Stomach (tissue), 9 donors: ENCODE measurements around the gene ITPRID1. TPM values are rescaled to one million over a fixed set of nuclear protein-coding genes. Genes with fewer than 3 reads are reported as not detected.

Experiments used
- DNase-seq, 2 donors: peaks; one replicate each; pipeline versions ENCODE4 v3.0.0 to v3.0.0-alpha.2; 2013 to 2019
- H3K27ac ChIP-seq, 5 donors: fragments of 200-600 bp in 4 of 5; sonication (generic) in 4 of 5; one replicate each; pipeline ENCODE4 v1.5.1; 2013 to 2019; ENCODE audit warnings: mild to moderate bottlenecking in 1 of 5, moderate library complexity in 1 of 5
- H3K27me3 ChIP-seq, 3 donors: fragments of 200-600 bp; sonication (generic); one replicate each; pipeline ENCODE4 v1.5.1; 2017 to 2019; ENCODE audit warnings: mixed run types in 1 of 3
- H3K36me3 ChIP-seq, 4 donors: fragments of 200-600 bp; sonication (generic); 1 replicate in 3 of 4; 2 replicates in 1 of 4; pipeline ENCODE4 v1.5.1; 2016 to 2019
- H3K4me1 ChIP-seq, 4 donors: fragments of 200-600 bp; sonication (generic); one replicate each; pipeline ENCODE4 v1.5.1; 2016 to 2019
- H3K4me3 ChIP-seq, 4 donors: fragments of 200-600 bp; sonication (generic) in 3 of 4; one replicate each; pipeline ENCODE4 v1.5.1; 2016 to 2019; ENCODE audit warnings: mild to moderate bottlenecking in 1 of 4
- H3K9me3 ChIP-seq, 4 donors: fragments of 200-600 bp; sonication (generic); one replicate each; pipeline ENCODE4 v1.5.1; 2016 to 2019
- CTCF ChIP-seq, 7 experiments: fragments of 450-650 bp in 4 of 7; fragments of 200-600 bp in 3 of 7; sonication (generic) in 3 of 7; IDR thresholded peaks; one replicate each; pipeline ENCODE4 v1.5.1; 2016 to 2019; ENCODE audit warnings: antibody characterized with exemption in 7 of 7, control low read depth in 2 of 7, mild to moderate bottlenecking in 1 of 7
- EP300 ChIP-seq: sonication (generic); formaldehyde crosslinking; IDR thresholded peaks from one replicate; pipeline ENCODE4 v1.6.1; 2017; ENCODE audit warnings: antibody characterized with exemption
- POLR2A ChIP-seq, 4 donors: fragments of 450-650 bp; IDR thresholded peaks; one replicate each; pipeline ENCODE4 v1.6.1; 2016; ENCODE audit warnings: antibody characterized with exemption in 4 of 4, control low read depth in 2 of 4, mild to moderate bottlenecking in 1 of 4, moderate library complexity in 1 of 4
- POLR2AphosphoS5 ChIP-seq, 3 donors: sonication (generic); formaldehyde crosslinking; IDR thresholded peaks; one replicate each; pipeline ENCODE4 v1.6.1; 2016; ENCODE audit warnings: antibody characterized with exemption in 3 of 3
- WGBS, 5 donors: extraction: QIAGEN DNeasy Blood & Tissue Kit in 3 of 5; methylation state at CpG; one replicate each; pipeline versions ENCODE4 v1.1.5 to v1.1.7; 2013 to 2018; 5-methylcytosine and 5-hydroxymethylcytosine counted together
- intact Hi-C: fragments of 100-400 bp; cut with DNase I; formaldehyde crosslinking; loops from one replicate; pipeline ENCODE4 v1.15.1; 2023; ENCODE audit warnings: low total_unique reads
- polyA plus RNA-seq, 3 donors: library from polyadenylated mRNA; stranded (reverse); fragments of 200-250 nt; gene quantifications; one replicate each; pipeline ENCODE4 v1.2.3, GENCODE V29; 2013
- total RNA-seq, 5 donors: library from RNA; depleted of rRNA; stranded (reverse); fragments of >200 nt; gene quantifications; one replicate each; pipeline versions ENCODE4 v1.1.0 to v1.2.3, GENCODE V29; 2014 to 2016
- donor health status: healthy with polysubstance abuse.
- donor health status: Bipolar disorder and iron deficiency.
- donor health status: healthy.

Gene ITPRID1
- total and polyA plus RNA-seq, 8 donors: 0.18 to 0.58 (median 0.34) TPM; not detected in 2

DNA sequence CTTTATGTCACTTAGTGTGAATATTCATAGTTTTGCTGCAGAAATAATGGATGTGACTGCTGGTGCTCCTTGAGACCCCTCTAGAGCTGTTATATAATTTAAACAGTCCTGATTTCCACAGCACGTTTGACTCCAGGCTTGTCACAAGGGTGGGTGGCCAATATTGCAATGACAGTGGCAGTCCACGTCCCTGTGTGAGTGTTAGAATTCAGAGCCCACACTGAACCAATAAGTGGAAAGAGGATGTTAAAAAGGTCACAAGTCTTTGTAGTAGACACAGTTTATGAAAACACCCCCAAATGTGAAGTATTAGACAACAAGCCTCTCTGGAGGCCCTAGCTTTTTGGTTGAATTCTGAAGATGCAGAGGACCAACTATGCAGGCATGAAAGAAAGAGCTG lies 175.1 kb downstream of the ITPRID1 start:
- H3K4me1 ChIP-seq: no peaks in the 10 kb centered on the region
- TF ChIP-seq POLR2AphosphoS5 (IDR thresholded peaks at IDR 0.05) (no peak), POLR2A (IDR thresholded peaks at IDR 0.05) (no peak), EP300 (no peak), CTCF (IDR thresholded peaks at IDR 0.05) (no peak)
- no peaks in the 10 kb centered on the region for H3K36me3 ChIP-seq
- no peak overlapping the region for H3K27ac ChIP-seq
- peaks cover 0 to 4% (median 0%) of the 10 kb centered on the region in 3 donors for H3K27me3 ChIP-seq
- WGBS, 5 donors: 38 to 48% (median 41%) methylated on average over 2 of the region's 2 CpGs
- intact Hi-C loops: no loop called here
- H3K9me3 ChIP-seq: no peaks in the 10 kb centered on the region
- H3K4me3 ChIP-seq: no peak overlapping the region
- DNase-seq: no peak

DNA sequence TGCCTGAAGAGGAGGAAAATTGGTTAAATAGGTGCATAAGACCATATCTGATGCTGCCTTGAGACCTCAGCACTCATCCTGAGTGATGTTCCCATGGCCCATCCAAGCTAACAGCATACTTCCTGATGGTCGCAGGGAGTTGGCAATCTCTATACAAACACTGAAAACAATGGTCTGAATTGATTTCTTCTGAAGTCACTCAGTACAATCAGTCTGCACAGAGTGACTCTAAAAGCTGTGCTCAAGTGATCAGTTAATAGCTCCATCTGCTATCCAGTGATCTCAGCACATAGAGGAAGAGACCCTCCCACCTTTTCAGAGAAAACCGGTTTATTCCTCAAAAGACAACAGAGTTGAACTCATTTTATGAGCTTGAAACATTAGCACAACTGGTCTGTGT lies 177.0 kb downstream of the ITPRID1 start:
- no peak for DNase-seq
- H3K27ac ChIP-seq: no peak overlapping the region
- H3K4me1 ChIP-seq: no peaks in the 10 kb centered on the region
- no peak for TF ChIP-seq POLR2A (IDR thresholded peaks at IDR 0.05)
- TF ChIP-seq CTCF (IDR thresholded peaks at IDR 0.05): no peak
- TF ChIP-seq POLR2AphosphoS5 (IDR thresholded peaks at IDR 0.05): no peak
- TF ChIP-seq EP300: no peak
- H3K9me3 ChIP-seq: no peaks in the 10 kb centered on the region
- WGBS, 5 donors: 21 to 46% (median 40%) methylated on average over 2 of the region's 2 CpGs
- no peaks in the 10 kb centered on the region for H3K36me3 ChIP-seq
- peaks cover 0 to 4% (median 0%) of the 10 kb centered on the region in 3 donors for H3K27me3 ChIP-seq
- H3K4me3 ChIP-seq: no peak overlapping the region
- intact Hi-C loops: no loop called here

DNA sequence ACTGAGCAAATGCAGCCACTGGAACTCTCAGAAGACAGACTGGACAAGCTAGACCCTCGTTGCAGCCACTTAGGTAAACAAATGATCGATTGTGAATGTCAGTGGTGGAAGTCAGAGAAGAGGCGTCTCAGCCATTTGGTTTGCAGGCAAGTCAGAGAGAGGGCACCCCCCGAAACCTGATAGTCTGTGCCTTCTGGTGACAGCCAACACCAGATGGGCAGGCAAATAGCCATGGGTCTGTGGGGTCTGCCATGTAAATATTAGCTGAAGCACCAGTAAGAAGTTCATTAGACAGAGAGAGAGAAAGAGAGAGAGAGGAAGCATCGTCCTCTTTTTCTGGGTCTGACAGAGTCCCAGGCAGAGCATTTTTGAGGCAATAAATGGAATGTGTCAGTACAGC lies 178.6 kb downstream of the ITPRID1 start:
- 27 to 38% (median 27%) methylated on average over 5 of the region's 5 CpGs for WGBS, 5 donors
- TF ChIP-seq POLR2A (IDR thresholded peaks at IDR 0.05) (no peak), EP300 (no peak), CTCF (IDR thresholded peaks at IDR 0.05) (no peak), POLR2AphosphoS5 (IDR thresholded peaks at IDR 0.05) (no peak)
- DNase-seq: no peak
- Histone ChIP-seq H3K4me1 (no peaks in the 10 kb centered on the region), H3K27ac (no peak overlapping the region), H3K27me3 (peaks cover 0 to 5% (median 0%) of the 10 kb centered on the region in 3 donors), H3K4me3 (no peak overlapping the region), H3K9me3 (no peaks in the 10 kb centered on the region), H3K36me3 (no peaks in the 10 kb centered on the region)
- intact Hi-C loops: no loop called here

- Histone ChIP-seq H3K36me3 (no peaks in the 10 kb centered on the region), H3K4me1 (no peaks in the 10 kb centered on the region), H3K4me3 (no peak overlapping the region), H3K27ac (no peak overlapping the region), H3K9me3 (no peaks in the 10 kb centered on the region), H3K27me3 (peaks cover 0 to 5% (median 0%) of the 10 kb centered on the region in 3 donors)
- no peak for TF ChIP-seq CTCF (IDR thresholded peaks at IDR 0.05)
- TF ChIP-seq POLR2A (IDR thresholded peaks at IDR 0.05): no peak
- no peak for TF ChIP-seq EP300
- TF ChIP-seq POLR2AphosphoS5 (IDR thresholded peaks at IDR 0.05): no peak
- WGBS, 5 donors: 42 to 62% (median 57%) methylated on average over 2 of the region's 2 CpGs
- intact Hi-C loops: no loop called here
- no peak for DNase-seq
Observed at GRCh38 chr7:31692871-31693270, 179.0 kb downstream of the ITPRID1 start.
